ENCODE measurements around the gene PALD1.

DNA sequence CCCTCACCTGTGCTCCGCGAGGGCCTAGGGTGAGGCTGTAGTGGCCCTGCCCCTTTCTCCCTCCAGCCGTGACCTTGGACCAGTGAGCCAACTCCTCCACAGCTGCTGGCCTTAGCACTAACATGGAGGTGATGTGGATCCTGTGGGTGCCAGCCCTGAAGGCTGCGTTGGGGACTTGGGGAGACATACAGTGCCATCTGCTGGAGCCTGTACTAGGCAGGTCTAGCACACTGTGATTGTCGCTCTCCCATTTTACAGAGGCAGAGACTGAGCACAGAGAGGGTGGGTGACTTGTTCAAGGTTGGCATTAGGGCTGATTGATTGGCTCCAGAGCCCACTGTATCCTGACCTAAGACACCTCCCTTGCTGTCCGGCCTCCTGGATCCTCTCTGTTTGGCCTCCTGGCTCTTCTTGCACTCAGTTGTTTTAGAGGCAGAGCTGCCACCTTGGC, 86.4 kb downstream of the PALD1 start:
- TF ChIP-seq, protein P1, sequence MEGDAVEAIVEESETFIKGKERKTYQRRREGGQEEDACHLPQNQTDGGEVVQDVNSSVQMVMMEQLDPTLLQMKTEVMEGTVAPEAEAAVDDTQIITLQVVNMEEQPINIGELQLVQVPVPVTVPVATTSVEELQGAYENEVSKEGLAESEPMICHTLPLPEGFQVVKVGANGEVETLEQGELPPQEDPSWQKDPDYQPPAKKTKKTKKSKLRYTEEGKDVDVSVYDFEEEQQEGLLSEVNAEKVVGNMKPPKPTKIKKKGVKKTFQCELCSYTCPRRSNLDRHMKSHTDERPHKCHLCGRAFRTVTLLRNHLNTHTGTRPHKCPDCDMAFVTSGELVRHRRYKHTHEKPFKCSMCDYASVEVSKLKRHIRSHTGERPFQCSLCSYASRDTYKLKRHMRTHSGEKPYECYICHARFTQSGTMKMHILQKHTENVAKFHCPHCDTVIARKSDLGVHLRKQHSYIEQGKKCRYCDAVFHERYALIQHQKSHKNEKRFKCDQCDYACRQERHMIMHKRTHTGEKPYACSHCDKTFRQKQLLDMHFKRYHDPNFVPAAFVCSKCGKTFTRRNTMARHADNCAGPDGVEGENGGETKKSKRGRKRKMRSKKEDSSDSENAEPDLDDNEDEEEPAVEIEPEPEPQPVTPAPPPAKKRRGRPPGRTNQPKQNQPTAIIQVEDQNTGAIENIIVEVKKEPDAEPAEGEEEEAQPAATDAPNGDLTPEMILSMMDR (IDR thresholded peaks at IDR 0.05): no peak
- TF ChIP-seq EP300 (IDR thresholded peaks at IDR 0.05) (no peak), POLR2A (IDR thresholded peaks at IDR 0.05) (no peak)

All from suprapubic skin (tissue), 3 donors.